Endodermal cell (in vitro differentiated cells): ENCODE measurements around the gene MLLT3. TPM values are rescaled to one million over a fixed set of nuclear protein-coding genes. Genes with fewer than 3 reads are reported as not detected.

Source experiments
- DNase-seq: peaks from one replicate; pipeline ENCODE4 v3.0.0-alpha.2; 2017
- H3K27ac ChIP-seq: 2 replicates; pipeline ENCODE4 v1.5.1; 2013; ENCODE audit warnings: mild to moderate bottlenecking, low read depth, low read length, moderate library complexity
- H3K27me3 ChIP-seq: 2 replicates; pipeline ENCODE4 v1.6.1; 2013; ENCODE audit warnings: mild to moderate bottlenecking, low read length, moderate library complexity; ENCODE audit not compliant: insufficient read depth, control insufficient read depth, poor library complexity, severe bottlenecking
- H3K36me3 ChIP-seq: 2 replicates; pipeline ENCODE4 v1.7.0; 2013; ENCODE audit warnings: mild to moderate bottlenecking, low read length, moderate library complexity; ENCODE audit not compliant: control insufficient read depth, insufficient read depth
- H3K4me1 ChIP-seq: one replicate; pipeline ENCODE4 v1.7.0; 2013; ENCODE audit warnings: low read length; ENCODE audit not compliant: control insufficient read depth, insufficient read depth
- H3K4me3 ChIP-seq: 2 replicates; pipeline ENCODE4 v1.5.1; 2013; ENCODE audit warnings: mild to moderate bottlenecking, low read length, moderate library complexity
- H3K9ac ChIP-seq: 2 replicates; pipeline ENCODE4 v1.6.1; 2013; ENCODE audit warnings: mild to moderate bottlenecking, low read length, moderate library complexity; ENCODE audit not compliant: poor library complexity, severe bottlenecking; ENCODE audit errors: extremely low read depth
- H3K9me3 ChIP-seq: 2 replicates; pipeline ENCODE4 v1.6.1; 2013; ENCODE audit warnings: mild to moderate bottlenecking, low read length, moderate library complexity; ENCODE audit not compliant: control insufficient read depth
- H3K27ac Mint-ChIP-seq: 2 replicates; pipeline ENCODE4 v1.8.0; 2020; ENCODE audit warnings: mixed read lengths
- H3K27me3 Mint-ChIP-seq: 2 replicates; pipeline ENCODE4 v1.8.0; 2021; ENCODE audit warnings: mild to moderate bottlenecking, mixed read lengths; ENCODE audit not compliant: insufficient read depth
- H3K36me3 Mint-ChIP-seq: 2 replicates; pipeline ENCODE4 v1.8.0; 2020; ENCODE audit warnings: low read depth, mixed read lengths
- H3K4me1 Mint-ChIP-seq: 2 replicates; pipeline ENCODE4 v1.8.0; 2020; ENCODE audit warnings: mixed read lengths
- H3K4me3 Mint-ChIP-seq: 2 replicates; pipeline ENCODE4 v1.8.0; 2020; ENCODE audit warnings: mild to moderate bottlenecking, moderate library complexity, mixed read lengths
- H3K9me3 Mint-ChIP-seq: 2 replicates; pipeline ENCODE4 v1.8.0; 2020; ENCODE audit warnings: mild to moderate bottlenecking, mixed read lengths
- WGBS, 2 experiments: methylation state at CpG; one replicate each; pipeline versions ENCODE4 v1.1.5 to v1.1.7; 2013; ENCODE audit warnings: missing lambda C conversion rate in 2 of 2, mixed read lengths in 1 of 2; ENCODE audit not compliant: insufficient coverage in 1 of 2, insufficient read length in 1 of 2; 5-methylcytosine and 5-hydroxymethylcytosine counted together
- total RNA-seq, 2 donors: library from RNA; stranded (reverse); fragmentation: NEBNext Ultra II Directional in 1 of 2; extraction: Animal tissue kit (Norgen Biotek cat#: 25700) in 1 of 2; gene quantifications; 2 replicates in 1 of 2; 3 replicates in 1 of 2; pipeline ENCODE4 v1.2.1, GENCODE V29; 2021
- TF ChIP-seq, protein P1 (sequence below): fragments of 200-600 bp; sonication (generic); conservative IDR thresholded peaks from 2 replicates; pipeline ENCODE4 v1.5.0; 2021; ENCODE audit warnings: antibody characterized with exemption, mild to moderate bottlenecking

Gene MLLT3
- total RNA-seq, 2 donors from 2014 or later = 5.5 to 12.2 TPM

DNA sequence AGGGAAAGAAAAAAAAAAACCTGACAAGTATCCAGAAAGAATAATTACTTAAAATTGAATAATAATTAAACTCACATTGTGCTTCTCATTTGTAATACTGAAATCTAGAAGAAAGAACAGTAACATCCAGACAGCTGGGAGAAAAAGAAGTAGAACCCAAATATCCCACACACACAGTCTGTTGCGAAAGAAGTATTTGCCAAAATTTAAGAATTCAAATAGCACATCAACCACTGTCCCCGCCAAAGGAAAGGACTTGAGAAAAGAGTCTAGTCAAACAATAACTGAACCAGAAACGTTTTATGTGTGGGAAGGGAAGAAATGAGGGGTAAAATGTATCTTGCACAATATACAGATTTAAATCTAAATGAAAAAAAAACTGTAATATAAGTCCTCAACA is 202.8 kb downstream of the MLLT3 start:
- TF ChIP-seq, protein P1, sequence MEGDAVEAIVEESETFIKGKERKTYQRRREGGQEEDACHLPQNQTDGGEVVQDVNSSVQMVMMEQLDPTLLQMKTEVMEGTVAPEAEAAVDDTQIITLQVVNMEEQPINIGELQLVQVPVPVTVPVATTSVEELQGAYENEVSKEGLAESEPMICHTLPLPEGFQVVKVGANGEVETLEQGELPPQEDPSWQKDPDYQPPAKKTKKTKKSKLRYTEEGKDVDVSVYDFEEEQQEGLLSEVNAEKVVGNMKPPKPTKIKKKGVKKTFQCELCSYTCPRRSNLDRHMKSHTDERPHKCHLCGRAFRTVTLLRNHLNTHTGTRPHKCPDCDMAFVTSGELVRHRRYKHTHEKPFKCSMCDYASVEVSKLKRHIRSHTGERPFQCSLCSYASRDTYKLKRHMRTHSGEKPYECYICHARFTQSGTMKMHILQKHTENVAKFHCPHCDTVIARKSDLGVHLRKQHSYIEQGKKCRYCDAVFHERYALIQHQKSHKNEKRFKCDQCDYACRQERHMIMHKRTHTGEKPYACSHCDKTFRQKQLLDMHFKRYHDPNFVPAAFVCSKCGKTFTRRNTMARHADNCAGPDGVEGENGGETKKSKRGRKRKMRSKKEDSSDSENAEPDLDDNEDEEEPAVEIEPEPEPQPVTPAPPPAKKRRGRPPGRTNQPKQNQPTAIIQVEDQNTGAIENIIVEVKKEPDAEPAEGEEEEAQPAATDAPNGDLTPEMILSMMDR = no peak
- Mint-ChIP-seq H3K4me1 (no peaks in the 10 kb centered on the region), H3K27ac (no peak overlapping the region), H3K9me3 (no peaks in the 10 kb centered on the region), H3K27me3 (no peaks in the 10 kb centered on the region), H3K36me3 (no peaks in the 10 kb centered on the region), H3K4me3 (no peak overlapping the region)
- no peaks in the 10 kb centered on the region for H3K36me3 ChIP-seq
- no peak overlapping the region for H3K27ac ChIP-seq
- WGBS, 2 experiments = 75% methylated on average over 3 of the region's 3 CpGs; no CpG with 5 or more reads in 1 of the 2 experiments
- no peaks in the 10 kb centered on the region for H3K27me3 ChIP-seq
- H3K4me1 ChIP-seq = no peaks in the 10 kb centered on the region
- H3K9ac ChIP-seq = no peak overlapping the region
- no peak overlapping the region for H3K4me3 ChIP-seq
- H3K9me3 ChIP-seq = no peaks in the 10 kb centered on the region
- DNase-seq = no peak

DNA sequence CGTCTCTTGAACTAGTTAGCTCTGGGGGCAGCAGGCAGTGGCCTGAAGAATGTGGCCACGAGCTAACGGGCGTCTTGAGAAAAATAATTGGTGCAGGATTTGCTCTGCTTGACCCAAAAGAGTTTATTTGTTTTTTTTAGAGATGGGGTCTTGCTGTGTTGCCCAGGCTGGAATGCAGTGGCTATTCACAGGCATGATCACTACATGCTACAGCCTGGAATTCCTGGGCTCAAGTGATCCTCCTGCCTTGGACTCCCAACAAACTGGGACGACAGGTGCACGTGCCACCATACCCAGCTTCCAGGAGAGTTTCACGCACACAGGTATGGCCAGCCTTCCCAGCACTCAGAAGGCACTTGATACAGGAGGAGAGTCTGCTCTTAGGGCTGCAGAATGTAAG is 203.8 kb downstream of the MLLT3 start:
- H3K4me3 Mint-ChIP-seq = no peak overlapping the region
- Histone ChIP-seq H3K9ac (no peak overlapping the region), H3K4me1 (no peaks in the 10 kb centered on the region), H3K4me3 (no peak overlapping the region), H3K27me3 (no peaks in the 10 kb centered on the region), H3K36me3 (no peaks in the 10 kb centered on the region), H3K9me3 (no peaks in the 10 kb centered on the region), H3K27ac (no peak overlapping the region)
- 90 to 93% methylated on average over 7 of the region's 7 CpGs for WGBS, 2 experiments
- no peaks in the 10 kb centered on the region for H3K27me3 Mint-ChIP-seq
- TF ChIP-seq, protein P1 = no peak
- no peaks in the 10 kb centered on the region for H3K36me3 Mint-ChIP-seq
- no peaks in the 10 kb centered on the region for H3K9me3 Mint-ChIP-seq
- no peak overlapping the region for H3K27ac Mint-ChIP-seq
- DNase-seq = no peak
- H3K4me1 Mint-ChIP-seq = no peaks in the 10 kb centered on the region

DNA sequence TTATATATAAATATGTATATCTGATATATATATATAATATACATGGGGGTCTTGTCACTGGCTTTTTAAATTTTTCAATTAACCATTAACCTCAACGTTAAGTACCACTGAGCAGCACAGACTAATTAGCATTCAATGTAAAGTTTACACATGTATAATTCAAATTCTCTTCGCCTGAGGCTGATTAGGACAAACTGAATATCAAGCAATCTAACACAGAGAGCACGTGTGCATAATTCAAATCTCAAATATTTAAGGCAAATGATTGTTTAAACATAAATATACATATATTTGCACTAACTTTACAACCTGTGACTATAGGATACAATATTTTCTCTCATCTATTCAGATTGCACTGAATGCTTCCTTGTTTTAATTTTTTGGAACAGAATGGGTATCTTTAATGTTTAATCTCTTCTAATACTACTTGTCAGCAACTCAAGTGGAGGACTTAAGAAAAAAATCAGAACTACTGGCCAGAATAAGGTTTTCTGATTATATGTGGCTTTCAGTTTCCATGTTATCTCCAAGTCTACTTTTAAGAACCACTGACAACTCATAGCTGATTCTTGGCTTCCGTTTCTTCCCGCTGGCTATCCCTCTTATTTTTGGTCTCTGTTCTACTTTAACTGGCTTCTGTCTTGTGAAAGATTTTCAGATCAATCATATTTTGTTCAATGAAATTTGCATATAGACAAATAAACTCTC is 204.8 kb downstream of the MLLT3 start:
- H3K9me3 Mint-ChIP-seq = no peaks in the 10 kb centered on the region
- no peak for DNase-seq
- TF ChIP-seq, protein P1 = no peak
- Histone ChIP-seq H3K4me1 (no peaks in the 10 kb centered on the region), H3K27me3 (no peaks in the 10 kb centered on the region), H3K9ac (no peak overlapping the region), H3K36me3 (no peaks in the 10 kb centered on the region), H3K27ac (no peak overlapping the region), H3K9me3 (no peaks in the 10 kb centered on the region), H3K4me3 (no peak overlapping the region)
- WGBS, 2 experiments = 79 to 100% methylated on average over 2 to 5 of the region's 5 CpGs
- H3K27ac Mint-ChIP-seq = no peak overlapping the region
- no peaks in the 10 kb centered on the region for H3K4me1 Mint-ChIP-seq
- no peaks in the 10 kb centered on the region for H3K36me3 Mint-ChIP-seq
- H3K4me3 Mint-ChIP-seq = no peak overlapping the region
- H3K27me3 Mint-ChIP-seq = no peaks in the 10 kb centered on the region
